ENCODE measurements around the gene NUDT22.

- TF ChIP-seq POLR2A (IDR thresholded peaks at IDR 0.05; ENCODE audit: control extremely low read depth in 1 of 2, low read depth in 2 of 2, low read length in 2 of 2) (no peak), POLR2AphosphoS5 (IDR thresholded peaks at IDR 0.05; ENCODE audit: low read depth, low read length) (no peak), CTCF (IDR thresholded peaks at IDR 0.05; ENCODE audit: control extremely low read depth in 1 of 3, insufficient read depth in 1 of 3, low read depth in 1 of 3, low read length in 3 of 3) (no peak), EGR1 (IDR thresholded peaks at IDR 0.05; ENCODE audit: borderline replicate concordance, low read depth, low read length) (no peak)
Observed at GRCh38 chr11:64203421-64204079, 22.5 kb upstream of the NUDT22 start.

Measured in H1 (cell line).